Hematopoietic multipotent progenitor cell treated with erythropoietin and hydrocortisone succinate and interleukin-3 and kit ligand, for 8 days (in vitro differentiated cells): Measurements from ENCODE around the gene AIF1.

Source experiments
- DNase-seq: peaks from one replicate; pipeline ENCODE4 v3.0.0-alpha.2; 2015

The AIF1 gene

GRCh38 chr6:31614684-31615578, at the start of gene AIF1:
Gene AIF1 (plus strand): TSS chr6:31615234. CDS start chr6:31615330, 96 bp downstream.
- DNase-seq = no peak

GRCh38 chr6:31567531-31568370, 47.3 kb upstream of the AIF1 start:
- no peak for DNase-seq

DNA sequence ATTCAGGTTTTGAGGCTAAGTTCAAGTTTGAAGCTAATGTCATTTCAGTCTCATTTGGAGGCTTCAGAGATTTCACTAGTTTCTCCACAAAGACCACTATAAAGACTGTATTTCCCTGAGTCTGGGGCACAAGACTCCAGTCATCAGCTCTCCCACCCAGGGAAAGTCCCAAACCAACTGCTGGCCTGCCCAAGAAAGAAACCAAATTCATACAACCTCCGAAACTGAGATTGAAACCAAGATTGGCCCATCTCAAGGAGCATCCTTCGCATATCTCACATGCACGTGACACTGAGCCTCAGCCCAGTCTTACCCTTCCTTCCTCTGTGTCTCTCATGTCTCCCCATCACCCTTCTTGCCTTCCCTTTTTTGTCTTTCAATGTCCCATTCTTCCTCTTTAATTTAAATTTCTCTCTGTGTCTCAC, 46.5 kb upstream of the AIF1 start:
- no peak for DNase-seq

DNA sequence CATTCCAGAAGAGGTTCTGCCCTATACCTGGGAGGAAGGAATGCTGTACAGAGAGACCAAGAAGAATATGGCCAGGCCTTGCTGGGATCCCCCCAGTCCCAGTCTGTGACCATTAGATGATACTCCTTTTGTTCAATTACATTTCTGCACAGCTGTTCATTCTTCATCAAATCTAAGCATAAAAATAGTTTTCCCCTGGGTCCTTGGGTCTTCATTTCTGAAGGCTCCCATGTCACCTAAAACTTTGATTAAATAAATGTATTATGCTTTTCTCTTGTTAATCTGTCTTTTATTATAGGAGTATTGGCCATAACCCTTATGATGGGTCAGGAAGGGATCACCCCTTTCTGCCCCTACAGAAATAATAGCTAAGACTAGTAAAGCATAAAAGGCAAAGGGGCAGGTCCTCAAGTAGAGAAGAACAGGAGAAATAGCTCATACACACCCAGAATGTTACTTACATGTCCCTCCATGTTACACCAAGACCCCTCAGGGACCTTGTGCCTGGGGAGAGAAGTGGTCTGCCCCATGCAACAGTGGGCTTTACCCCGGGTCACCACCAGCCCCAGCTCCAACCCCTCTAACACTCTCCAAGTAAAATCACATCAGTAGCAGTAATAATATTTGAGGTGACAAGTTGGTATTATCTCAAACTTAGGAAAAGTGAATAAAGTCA, 45.0 kb upstream of the AIF1 start:
- no peak for DNase-seq

DNA sequence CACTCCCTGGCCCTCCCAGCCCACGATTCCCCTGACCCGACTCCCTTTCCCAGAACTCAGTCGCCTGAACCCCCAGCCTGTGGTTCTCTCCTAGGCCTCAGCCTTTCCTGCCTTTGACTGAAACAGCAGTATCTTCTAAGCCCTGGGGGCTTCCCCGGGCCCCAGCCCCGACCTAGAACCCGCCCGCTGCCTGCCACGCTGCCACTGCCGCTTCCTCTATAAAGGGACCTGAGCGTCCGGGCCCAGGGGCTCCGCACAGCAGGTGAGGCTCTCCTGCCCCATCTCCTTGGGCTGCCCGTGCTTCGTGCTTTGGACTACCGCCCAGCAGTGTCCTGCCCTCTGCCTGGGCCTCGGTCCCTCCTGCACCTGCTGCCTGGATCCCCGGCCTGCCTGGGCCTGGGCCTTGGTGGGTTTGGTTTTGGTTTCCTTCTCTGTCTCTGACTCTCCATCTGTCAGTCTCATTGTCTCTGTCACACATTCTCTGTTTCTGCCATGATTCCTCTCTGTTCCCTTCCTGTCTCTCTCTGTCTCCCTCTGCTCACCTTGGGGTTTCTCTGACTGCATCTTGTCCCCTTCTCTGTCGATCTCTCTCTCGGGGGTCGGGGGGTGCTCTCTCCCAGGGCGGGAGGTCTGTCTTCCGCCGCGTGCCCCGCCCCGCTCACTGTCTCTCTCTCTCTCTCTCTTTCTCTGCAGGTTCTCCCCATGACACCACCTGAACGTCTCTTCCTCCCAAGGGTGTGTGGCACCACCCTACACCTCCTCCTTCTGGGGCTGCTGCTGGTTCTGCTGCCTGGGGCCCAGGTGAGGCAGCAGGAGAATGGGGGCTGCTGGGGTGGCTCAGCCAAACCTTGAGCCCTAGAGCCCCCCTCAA, 42.8 kb upstream of the AIF1 start, which contains the start of gene LTA:
LTA (plus strand) TSS at position 249 of the 871 bp plus-strand sequence; CDS start at position 703, 454 bp downstream.
- DNase-seq = no peak

- no peak for DNase-seq
Observed at GRCh38 chr6:31573239-31574105, 41.6 kb upstream of the AIF1 start.

GRCh38 chr6:31574106-31575061, 40.6 kb upstream of the AIF1 start:
- no peak for DNase-seq

DNA sequence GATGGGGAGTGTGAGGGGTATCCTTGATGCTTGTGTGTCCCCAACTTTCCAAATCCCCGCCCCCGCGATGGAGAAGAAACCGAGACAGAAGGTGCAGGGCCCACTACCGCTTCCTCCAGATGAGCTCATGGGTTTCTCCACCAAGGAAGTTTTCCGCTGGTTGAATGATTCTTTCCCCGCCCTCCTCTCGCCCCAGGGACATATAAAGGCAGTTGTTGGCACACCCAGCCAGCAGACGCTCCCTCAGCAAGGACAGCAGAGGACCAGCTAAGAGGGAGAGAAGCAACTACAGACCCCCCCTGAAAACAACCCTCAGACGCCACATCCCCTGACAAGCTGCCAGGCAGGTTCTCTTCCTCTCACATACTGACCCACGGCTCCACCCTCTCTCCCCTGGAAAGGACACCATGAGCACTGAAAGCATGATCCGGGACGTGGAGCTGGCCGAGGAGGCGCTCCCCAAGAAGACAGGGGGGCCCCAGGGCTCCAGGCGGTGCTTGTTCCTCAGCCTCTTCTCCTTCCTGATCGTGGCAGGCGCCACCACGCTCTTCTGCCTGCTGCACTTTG, 39.6 kb upstream of the AIF1 start, which contains the start of gene TNF:
TNF (plus strand) TSS at position 231 of the 567 bp plus-strand sequence; CDS start at position 408, 177 bp downstream.
- DNase-seq = no peak

- no peak for DNase-seq
Observed at GRCh38 chr6:31575952-31576685, 38.9 kb upstream of the AIF1 start.

DNA sequence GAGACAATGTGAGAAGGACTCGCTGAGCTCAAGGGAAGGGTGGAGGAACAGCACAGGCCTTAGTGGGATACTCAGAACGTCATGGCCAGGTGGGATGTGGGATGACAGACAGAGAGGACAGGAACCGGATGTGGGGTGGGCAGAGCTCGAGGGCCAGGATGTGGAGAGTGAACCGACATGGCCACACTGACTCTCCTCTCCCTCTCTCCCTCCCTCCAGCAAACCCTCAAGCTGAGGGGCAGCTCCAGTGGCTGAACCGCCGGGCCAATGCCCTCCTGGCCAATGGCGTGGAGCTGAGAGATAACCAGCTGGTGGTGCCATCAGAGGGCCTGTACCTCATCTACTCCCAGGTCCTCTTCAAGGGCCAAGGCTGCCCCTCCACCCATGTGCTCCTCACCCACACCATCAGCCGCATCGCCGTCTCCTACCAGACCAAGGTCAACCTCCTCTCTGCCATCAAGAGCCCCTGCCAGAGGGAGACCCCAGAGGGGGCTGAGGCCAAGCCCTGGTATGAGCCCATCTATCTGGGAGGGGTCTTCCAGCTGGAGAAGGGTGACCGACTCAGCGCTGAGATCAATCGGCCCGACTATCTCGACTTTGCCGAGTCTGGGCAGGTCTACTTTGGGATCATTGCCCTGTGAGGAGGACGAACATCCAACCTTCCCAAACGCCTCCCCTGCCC, 38.0 kb upstream of the AIF1 start:
- DNase-seq = no peak

DNA sequence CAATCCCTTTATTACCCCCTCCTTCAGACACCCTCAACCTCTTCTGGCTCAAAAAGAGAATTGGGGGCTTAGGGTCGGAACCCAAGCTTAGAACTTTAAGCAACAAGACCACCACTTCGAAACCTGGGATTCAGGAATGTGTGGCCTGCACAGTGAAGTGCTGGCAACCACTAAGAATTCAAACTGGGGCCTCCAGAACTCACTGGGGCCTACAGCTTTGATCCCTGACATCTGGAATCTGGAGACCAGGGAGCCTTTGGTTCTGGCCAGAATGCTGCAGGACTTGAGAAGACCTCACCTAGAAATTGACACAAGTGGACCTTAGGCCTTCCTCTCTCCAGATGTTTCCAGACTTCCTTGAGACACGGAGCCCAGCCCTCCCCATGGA, 37.5 kb upstream of the AIF1 start:
- DNase-seq = no peak

DNA sequence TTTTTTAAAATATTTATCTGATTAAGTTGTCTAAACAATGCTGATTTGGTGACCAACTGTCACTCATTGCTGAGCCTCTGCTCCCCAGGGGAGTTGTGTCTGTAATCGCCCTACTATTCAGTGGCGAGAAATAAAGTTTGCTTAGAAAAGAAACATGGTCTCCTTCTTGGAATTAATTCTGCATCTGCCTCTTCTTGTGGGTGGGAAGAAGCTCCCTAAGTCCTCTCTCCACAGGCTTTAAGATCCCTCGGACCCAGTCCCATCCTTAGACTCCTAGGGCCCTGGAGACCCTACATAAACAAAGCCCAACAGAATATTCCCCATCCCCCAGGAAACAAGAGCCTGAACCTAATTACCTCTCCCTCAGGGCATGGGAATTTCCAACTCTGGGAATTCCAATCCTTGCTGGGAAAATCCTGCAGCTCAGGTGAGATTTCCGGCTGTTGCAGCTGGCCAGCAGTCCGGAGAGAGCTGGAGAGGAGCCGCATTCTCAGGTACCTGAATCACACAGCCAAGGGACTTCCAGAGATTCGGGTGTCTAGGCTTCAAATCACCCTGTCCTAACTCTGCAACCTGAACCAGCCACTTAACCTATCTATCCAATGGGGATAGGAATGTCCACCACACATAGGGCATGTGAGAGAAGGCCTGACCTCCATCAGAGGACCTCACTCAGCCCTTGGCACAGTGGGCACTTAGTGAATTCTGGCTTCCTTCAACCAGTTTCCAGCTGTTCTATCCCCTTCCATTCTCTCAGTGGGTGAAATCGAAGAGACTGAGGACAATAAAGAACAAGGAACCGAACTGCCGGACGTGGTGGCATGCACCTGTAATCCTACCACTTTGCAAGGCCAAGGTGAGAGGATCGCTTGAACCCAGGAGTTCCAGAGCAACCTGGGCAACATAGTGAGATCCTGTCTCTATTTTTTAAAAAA, 36.6 kb upstream of the AIF1 start:
- no peak for DNase-seq

DNA sequence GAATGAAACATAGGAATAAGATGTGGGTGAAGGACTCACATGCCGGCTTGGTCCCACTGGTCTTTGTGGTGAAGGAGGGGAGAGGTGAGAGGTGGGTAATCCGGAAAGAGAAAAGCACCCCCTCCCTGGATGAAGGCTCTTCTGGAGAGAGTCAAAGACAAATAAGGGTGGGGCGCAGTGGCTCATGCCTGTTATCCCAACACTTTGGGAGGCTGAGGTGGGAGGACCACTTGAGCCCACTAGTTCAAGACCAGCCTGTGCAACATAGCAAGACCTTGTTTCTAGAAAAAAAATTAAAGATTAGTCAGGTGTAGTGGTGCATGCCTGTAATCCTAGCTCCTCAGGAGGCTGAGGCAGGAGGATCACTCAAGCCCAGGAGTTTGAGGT, 35.9 kb upstream of the AIF1 start:
- no peak for DNase-seq

DNA sequence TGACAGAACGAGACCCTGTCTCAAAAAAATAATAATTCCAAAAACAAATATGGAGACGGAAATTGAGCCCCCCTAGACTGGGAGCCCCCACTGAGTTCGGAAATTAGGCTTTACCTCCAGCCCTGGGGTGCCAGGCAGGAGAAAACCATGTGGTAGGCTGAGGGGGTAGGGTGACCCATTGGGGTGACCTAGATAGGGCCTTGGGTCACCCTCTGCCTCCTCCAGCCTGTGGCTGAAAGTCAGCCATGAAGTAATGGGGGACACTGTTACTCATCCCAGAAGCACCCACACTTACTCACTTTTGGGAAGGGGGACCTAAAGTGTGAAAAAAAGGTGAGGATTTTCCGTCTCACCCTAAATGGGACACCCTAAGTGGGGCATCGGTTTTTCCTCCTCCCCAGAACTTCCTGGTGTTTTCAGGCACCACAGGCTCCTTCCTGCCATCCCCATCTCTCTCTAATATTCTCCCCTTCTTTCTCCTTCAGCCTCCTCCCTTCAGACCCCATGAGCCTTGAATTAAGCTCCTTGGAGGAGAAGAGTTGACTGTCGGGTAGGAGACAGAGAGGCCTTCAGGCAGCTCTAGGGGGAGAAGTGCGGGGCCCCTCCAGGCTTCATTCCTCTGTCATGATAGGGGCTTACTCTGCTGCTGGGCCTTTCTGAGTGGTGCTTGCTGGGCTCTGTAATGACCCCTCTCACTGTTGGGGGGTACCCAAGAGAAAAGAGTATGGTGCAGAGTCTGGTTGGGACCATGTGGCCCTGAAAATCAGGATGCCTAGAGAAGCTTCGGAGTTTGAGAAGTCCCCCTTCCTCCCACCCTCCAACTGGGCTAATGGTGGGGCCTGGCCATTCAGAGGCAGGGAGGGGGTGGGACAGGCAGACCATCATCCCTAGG, 35.2 kb upstream of the AIF1 start:
- DNase-seq = no peak

DNA sequence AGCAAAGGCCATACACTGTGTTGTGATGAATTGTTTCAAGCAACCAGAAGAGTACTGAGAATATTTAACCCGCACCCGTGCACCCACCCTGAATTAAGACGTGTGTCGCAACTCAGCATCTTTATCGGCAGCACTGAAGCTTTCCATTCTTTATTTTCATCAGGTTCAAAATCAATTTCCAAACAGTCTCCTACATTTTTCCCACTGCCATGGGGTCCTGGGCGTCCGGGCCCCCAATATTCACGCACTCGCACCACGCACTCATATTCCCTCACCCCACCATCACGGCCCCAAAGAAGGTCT, 34.6 kb upstream of the AIF1 start:
- no peak for DNase-seq

DNA sequence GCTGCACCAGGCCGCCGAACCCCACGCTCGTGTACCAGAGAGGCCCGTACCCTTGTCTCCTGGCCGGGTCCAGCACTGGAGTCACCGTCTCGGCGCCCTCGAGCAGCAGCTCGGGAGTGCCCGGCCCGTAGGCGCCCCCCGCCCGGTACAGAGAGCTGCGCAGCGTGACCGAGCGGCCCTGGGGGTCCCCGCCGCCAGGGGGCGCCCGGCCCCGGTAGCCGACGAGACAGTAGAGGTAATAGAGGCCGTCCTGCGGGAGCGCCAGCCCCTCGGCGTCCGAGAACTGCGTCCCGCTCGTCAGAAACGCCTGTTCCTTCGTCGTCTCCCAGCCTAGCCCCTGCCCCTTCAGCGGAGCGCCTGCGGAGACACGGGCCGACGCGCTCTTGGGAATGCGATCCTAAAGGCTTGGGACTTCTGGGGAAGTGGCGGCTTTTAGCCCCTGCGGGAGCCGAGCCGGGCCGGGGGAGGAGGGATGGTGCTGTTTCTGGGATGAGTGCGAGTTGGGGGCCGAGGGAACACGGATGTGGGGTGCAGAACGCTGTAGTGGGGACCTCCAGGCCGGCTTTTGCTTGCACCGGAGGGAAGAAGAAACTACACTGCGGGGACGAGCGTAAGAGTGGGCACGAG, 34.1 kb upstream of the AIF1 start:
- peak; percentile 72 for DNase-seq
